ENCODE data around the gene ITPR1.

Gene ITPR1

GRCh38 chr3:4492208-4493013 lies 737 bp upstream of the ITPR1 start:
- no peak for FAIRE-seq

GRCh38 chr3:4493941-4494894 lies 1.1 kb downstream of the ITPR1 start:
- no peak for FAIRE-seq

GRCh38 chr3:4494895-4495264 lies 1.7 kb downstream of the ITPR1 start:
- FAIRE-seq: no peak

- no peak for FAIRE-seq
Measured at GRCh38 chr3:4495294-4496086, 2.3 kb downstream of the ITPR1 start.

- FAIRE-seq: no peak
Measured at GRCh38 chr3:4496087-4496452, 2.9 kb downstream of the ITPR1 start.

- no peak for FAIRE-seq
Measured at GRCh38 chr3:4497005-4497692, 4.0 kb downstream of the ITPR1 start.

- FAIRE-seq: no peak
Measured at GRCh38 chr3:4497843-4498324, 4.7 kb downstream of the ITPR1 start.

GRCh38 chr3:4498446-4498845 lies 5.3 kb downstream of the ITPR1 start:
- FAIRE-seq: no peak

- no peak for FAIRE-seq
Measured at GRCh38 chr3:4501437-4501836, 8.3 kb downstream of the ITPR1 start.

GRCh38 chr3:4501927-4502326 lies 8.8 kb downstream of the ITPR1 start:
- no peak for FAIRE-seq

- FAIRE-seq: no peak
Measured at GRCh38 chr3:4503050-4503449, 9.9 kb downstream of the ITPR1 start.

GRCh38 chr3:4504340-4505261 lies 11.5 kb downstream of the ITPR1 start:
- FAIRE-seq: no peak

- FAIRE-seq: no peak
Measured at GRCh38 chr3:4505688-4506558, 12.8 kb downstream of the ITPR1 start.

- no peak for FAIRE-seq
Measured at GRCh38 chr3:4506559-4507023, 13.4 kb downstream of the ITPR1 start.

- no peak for FAIRE-seq
Measured at GRCh38 chr3:4507024-4507596, 14.0 kb downstream of the ITPR1 start.

GRCh38 chr3:4508048-4508981 lies 15.2 kb downstream of the ITPR1 start:
- FAIRE-seq: no peak

- FAIRE-seq: no peak
Measured at GRCh38 chr3:4509043-4509442, 15.9 kb downstream of the ITPR1 start.

GRCh38 chr3:4509983-4510755 lies 17.0 kb downstream of the ITPR1 start:
- no peak for FAIRE-seq
